HG03558 (cell line): Measurements from ENCODE around the gene C16orf46.
"Not testable (repeated sequence)": the region's sequence is repeated elsewhere in the genome, so short reads cannot be mapped to it uniquely, and the experiment has no call there.

Source experiments
- ATAC-seq: cut with Tn5 transposase; IDR thresholded peaks from one replicate; pipeline ENCODE4 v1.9.1; 2021; ENCODE audit warnings: moderate number of reproducible peaks; ENCODE audit not compliant: unreplicated experiment; ENCODE audit errors: extremely low read depth

Gene C16orf46

GRCh38 chr16:81077076-81077940 lies at the start of gene C16orf46:
TSS of gene C16orf46 (minus strand) at chr16:81077238. CDS start at chr16:81063955, 13,283 bp downstream.
- peak; percentile 93 for ATAC-seq

GRCh38 chr16:81123092-81123852 lies 46.2 kb upstream of the C16orf46 start:
- no peak for ATAC-seq

- ATAC-seq, result no peak
These were observed 44.5 kb upstream of the C16orf46 start for GRCh38 chr16:81121474-81121990.

- no peak for ATAC-seq
These were observed 40.4 kb upstream of the C16orf46 start for GRCh38 chr16:81117436-81117835.

- no peak for ATAC-seq
These were observed 39.2 kb upstream of the C16orf46 start for GRCh38 chr16:81116285-81116684.

GRCh38 chr16:81112453-81112852 lies 35.4 kb upstream of the C16orf46 start:
- ATAC-seq, result no peak

GRCh38 chr16:81109274-81109673 lies 32.2 kb upstream of the C16orf46 start:
- ATAC-seq, result not testable (repeated sequence)

- ATAC-seq, result no peak
These were observed 30.5 kb upstream of the C16orf46 start for GRCh38 chr16:81107511-81107910.

- no peak for ATAC-seq
These were observed 29.9 kb upstream of the C16orf46 start for GRCh38 chr16:81106826-81107503.

GRCh38 chr16:81105946-81106345 lies 28.9 kb upstream of the C16orf46 start:
- no peak for ATAC-seq

GRCh38 chr16:81101702-81102101 lies 24.7 kb upstream of the C16orf46 start:
- ATAC-seq, result no peak

GRCh38 chr16:81099958-81100357 lies 22.9 kb upstream of the C16orf46 start:
- ATAC-seq, result no peak

GRCh38 chr16:81097230-81097629 lies 20.2 kb upstream of the C16orf46 start:
- no peak for ATAC-seq

- ATAC-seq, result no peak
These were observed 19.7 kb upstream of the C16orf46 start for GRCh38 chr16:81096715-81097208.

- ATAC-seq, result peak; percentile 96
These were observed 19.1 kb upstream of the C16orf46 start, which contains the start of gene GCSH for GRCh38 chr16:81095953-81096714. TSS of gene GCSH (minus strand) at chr16:81096395. CDS start at chr16:81096278, 117 bp downstream.

- no peak for ATAC-seq
These were observed 18.6 kb upstream of the C16orf46 start for GRCh38 chr16:81095653-81095952.

- no peak for ATAC-seq
These were observed 17.8 kb upstream of the C16orf46 start for GRCh38 chr16:81094771-81095251.

- no peak for ATAC-seq
These were observed 11.8 kb upstream of the C16orf46 start for GRCh38 chr16:81088836-81089235.

GRCh38 chr16:81081014-81081413 lies 4.0 kb upstream of the C16orf46 start:
- ATAC-seq, result no peak

GRCh38 chr16:81080233-81080632 lies 3.2 kb upstream of the C16orf46 start:
- ATAC-seq, result no peak
